K562 (cell line): Measurements from ENCODE around the gene TYW1B. TPM values are rescaled to one million over a fixed set of nuclear protein-coding genes. Genes with fewer than 3 reads are reported as not detected.
A peak's percentile ranks its signal among the peaks of the same experiment; 100 is the strongest.
"Not testable (repeated sequence)": the region's sequence is repeated elsewhere in the genome, so short reads cannot be mapped to it uniquely, and the experiment has no call there.

Experiments used
- ATAC-seq: fragments of 200-7000 bp; cut with Tn5 transposase; 3 replicates; pipeline ENCODE4 v1.9.1; 2020; ENCODE audit warnings: moderate library complexity
- Bru-seq: library from RNA; stranded (reverse); fragments of 400-500 nt; gene quantifications from one replicate; lab custom pipeline; 2021; lab: Mats Ljungman, UMichigan
- BruChase-seq, 2 experiments: library from RNA; stranded (reverse); fragments of 400-500 nt; gene quantifications; one replicate each; lab custom pipeline; 2021; lab: Mats Ljungman, UMichigan
- BruUV-seq: library from RNA; stranded (reverse); fragments of 400-500 nt; replicated peaks from 2 replicates; lab custom pipeline; 2021; lab: Mats Ljungman, UMichigan
- CTCF ChIA-PET: fragments of 300-600 bp; formaldehyde crosslinking; extraction: SDS; loops from one replicate; lab custom pipeline; 2021; ENCODE audit warnings: low intra/inter-chr PET ratio; lab: Yijun Ruan, JAX
- POLR2A ChIA-PET: fragments of 300-600, 350-650 bp; sonication (Branson Sonifier 250); formaldehyde crosslinking; extraction: SDS; loops from one replicate; lab custom pipeline; 2021; ENCODE audit warnings: antibody characterized with exemption, inconsistent platforms; lab: Yijun Ruan, JAX
- DNase-seq, 4 experiments: peaks; one replicate each; pipeline versions ENCODE4 v3.0.0 to v3.0.0-alpha.2; 2011 to 2018; ENCODE audit warnings: low spot score in 3 of 4, mixed read lengths in 3 of 4; ENCODE audit errors: extremely low read depth in 1 of 4
- FAIRE-seq: peaks from 2 replicates; lab custom pipeline; 2011; peaks lifted over from hg19 to GRCh38; lab: Jason Lieb, UNC
- H2AFZ ChIP-seq: 2 replicates; pipeline ENCODE4 v1.6.0; 2011; ENCODE audit warnings: low read depth, low read length, control low read depth, inconsistent platforms
- H3K27ac ChIP-seq: fragments of 200-600 bp; 3 replicates; pipeline ENCODE4 v1.8.0; 2011; ENCODE audit warnings: low read depth, mild to moderate bottlenecking, control low read depth, inconsistent platforms, low read length, moderate library complexity, mixed read lengths; ENCODE audit errors: extremely low read depth
- H3K27me3 ChIP-seq, 2 experiments: fragments of 300-600 bp in 1 of 2; 2 replicates in 1 of 2; 3 replicates in 1 of 2; pipeline versions ENCODE4 v1.6.0 to v1.8.0; 2011; ENCODE audit warnings: inconsistent platforms in 2 of 2, low read length in 2 of 2, mild to moderate bottlenecking in 1 of 2, mixed read lengths in 1 of 2, moderate library complexity in 1 of 2; ENCODE audit not compliant: control insufficient read depth in 2 of 2, insufficient read depth in 2 of 2
- H3K36me3 ChIP-seq: fragments of 300-600 bp; 3 replicates; pipeline ENCODE4 v1.8.0; 2011; ENCODE audit warnings: mild to moderate bottlenecking, low read length, inconsistent platforms; ENCODE audit not compliant: control insufficient read depth, insufficient read depth
- H3K4me1 ChIP-seq, 2 experiments: fragments of 200-600 bp in 1 of 2; replicated peaks in 1 of 2; 2 replicates in 1 of 2; 3 replicates in 1 of 2; pipeline versions ENCODE4 v1.5.1 to v1.8.0; 2011; ENCODE audit warnings: inconsistent platforms in 2 of 2, low read length in 2 of 2, mild to moderate bottlenecking in 1 of 2, mixed read lengths in 1 of 2, moderate library complexity in 1 of 2; ENCODE audit not compliant: control insufficient read depth in 2 of 2, insufficient read depth in 2 of 2
- H3K4me2 ChIP-seq: 2 replicates; pipeline ENCODE4 v1.6.1; 2011; ENCODE audit warnings: low read length, control low read depth, inconsistent platforms, mixed read lengths; ENCODE audit not compliant: insufficient read depth
- H3K4me3 ChIP-seq: fragments of 200-600 bp; sonication (generic), shearing (Covaris generic); 2 replicates; pipeline ENCODE4 v1.5.1; 2016; ENCODE audit warnings: control low read depth, inconsistent platforms
- H3K79me2 ChIP-seq: fragments of 200-600 bp; 3 replicates; pipeline ENCODE4 v1.8.0; 2011; ENCODE audit warnings: low read length, inconsistent platforms; ENCODE audit not compliant: control insufficient read depth, insufficient read depth
- H3K9ac ChIP-seq, 2 experiments: 2 replicates each; pipeline versions ENCODE4 v1.6.0 to v1.6.1; 2011; ENCODE audit warnings: low read depth in 2 of 2, low read length in 2 of 2, control low read depth in 1 of 2, inconsistent platforms in 1 of 2, mild to moderate bottlenecking in 1 of 2, mixed read lengths in 1 of 2; ENCODE audit not compliant: insufficient read depth in 1 of 2
- H3K9me1 ChIP-seq: one replicate; pipeline ENCODE4 v1.6.0; 2011; ENCODE audit warnings: inconsistent platforms, mild to moderate bottlenecking, low read length, moderate library complexity; ENCODE audit not compliant: control insufficient read depth, insufficient read depth
- H3K9me3 ChIP-seq: replicated peaks from 2 replicates; pipeline ENCODE4 v1.5.1; 2011; ENCODE audit warnings: low read depth, low read length, inconsistent platforms; ENCODE audit not compliant: control insufficient read depth, insufficient read depth
- H4K20me1 ChIP-seq: replicated peaks from 2 replicates; pipeline ENCODE4 v1.6.1; 2011; ENCODE audit warnings: low read length, inconsistent platforms, mixed read lengths; ENCODE audit not compliant: control insufficient read depth, insufficient read depth
- CXXC5 ChIP-seq: fragments of 250-450 bp; sonication (Bioruptor Pico); IDR thresholded peaks from 2 replicates; pipeline ENCODE4 v1.8.0; 2022; ENCODE audit warnings: inconsistent platforms, mild to moderate bottlenecking, moderate library complexity
- FOXK2 ChIP-seq, 2 experiments: fragments of 450-650 bp; IDR thresholded peaks in 1 of 2; conservative IDR thresholded peaks in 1 of 2; 2 replicates each; pipeline ENCODE4 v1.6.1; 2016; ENCODE audit warnings: low read depth in 2 of 2, mild to moderate bottlenecking in 1 of 2
- POLR2H ChIP-seq: IDR thresholded peaks from 2 replicates; pipeline ENCODE4 v1.6.1; 2016; ENCODE audit warnings: missing genetic modification characterization, low read depth, mild to moderate bottlenecking, control low read depth, missing compliant biosample characterization, moderate library complexity
- ZBTB40 ChIP-seq, 2 experiments: fragments of 450-650 bp in 1 of 2; sonication (generic) in 1 of 2; formaldehyde crosslinking in 1 of 2; IDR thresholded peaks; 2 replicates each; pipeline versions ENCODE4 v1.7.1 to v1.9.0; 2016 to 2022; ENCODE audit warnings: inconsistent platforms in 1 of 2, mild to moderate bottlenecking in 1 of 2, missing genetic modification reagents in 1 of 2
- ZNF316 ChIP-seq: fragments of 450-650 bp; IDR thresholded peaks from 2 replicates; pipeline ENCODE4 v1.6.1; 2016
- WGBS: fragments of 100-300 bp; shearing (Covaris generic); methylation state at CpG from one replicate; pipeline ENCODE4 v1.1.6; 2016; ENCODE audit warnings: low coverage, mixed read lengths; ENCODE audit not compliant: insufficient coverage; ENCODE audit errors: missing lambda C conversion rate; 5-methylcytosine and 5-hydroxymethylcytosine counted together
- in situ Hi-C: fragments of 300-500 bp; cut with MboI; formaldehyde crosslinking; loops from 4 replicates; pipeline ENCODE4 v1.15.0; 2018; ENCODE audit warnings: inconsistent platforms, mixed read lengths
- intact Hi-C: fragments of 100-400 bp; cut with micrococcal nuclease; formaldehyde crosslinking; loops from 2 replicates; pipeline ENCODE4 v1.14.2; 2022
- long read RNA-seq, 3 experiments: library from polyadenylated mRNA in 2 of 3; library from RNA in 1 of 3; unstranded in 2 of 3; stranded (forward) in 1 of 3; transcript quantifications; one replicate each; pipeline ENCODE4 v2.0.0, GENCODE V29; 2019 to 2022
- polyA minus RNA-seq, 3 experiments: library from RNA; depleted of rRNA, polyadenylated mRNA; stranded (reverse); fragments of >200 nt; gene quantifications; 2 replicates each; pipeline ENCODE4 v1.2.3, GENCODE V29; 2011
- polyA plus RNA-seq, 8 experiments: library from polyadenylated mRNA; depleted of rRNA in 4 of 8; stranded (reverse) in 5 of 8; unstranded in 3 of 8; fragments of >200 nt; fragmentation: Nextera tagmentation in 2 of 8; fragmentation: Illumina TruSeq in 1 of 8; extraction: Ambion mirVana in 2 of 8; extraction: Trizol in 1 of 8; gene quantifications; 2 replicates each; pipeline versions ENCODE4 v1.2.1 to v1.2.3, GENCODE V29; 2011 to 2014; ENCODE audit warnings: inconsistent platforms in 1 of 8, missing spikeins in 1 of 8
- total RNA-seq, 7 experiments: library from RNA; depleted of rRNA in 6 of 7; stranded (reverse); fragments of >200 nt in 6 of 7; fragmentation: Illumina TruSeq in 2 of 7; extraction: Trizol in 2 of 7; gene quantifications; 2 replicates each; pipeline versions ENCODE4 v1.2.1 to v1.2.3, GENCODE V29; 2011 to 2021; ENCODE audit warnings: low replicate concordance in 1 of 7

Gene TYW1B
- total RNA-seq (2011; cell fraction: chromatin; rRNA removed; ENCODE audit: low replicate concordance), result 55.6 and 75.9 TPM in 2 replicates
- 29.4 and 32.8 TPM in 2 replicates for total RNA-seq (2011; cell fraction: nucleolus; rRNA removed)
- 32.4 and 37.9 TPM in 2 replicates for total RNA-seq (2011; cell fraction: nucleoplasm; rRNA removed)
- total RNA-seq (2014; rRNA removed) (9.4 and 10.2 TPM in 2 replicates), total RNA-seq (2014; rRNA removed; fragmentation: Illumina TruSeq; extraction: Trizol) (12.9 TPM in 2 replicates), total RNA-seq (2015; rRNA removed; fragmentation: Illumina TruSeq; extraction: Trizol) (13.6 and 14.7 TPM in 2 replicates), total RNA-seq (2021) (7.7 and 9.8 TPM in 2 replicates), polyA plus RNA-seq (2011; rRNA removed) (7.2 and 10.0 TPM in 2 replicates), polyA plus RNA-seq (2014; fragmentation: Illumina TruSeq; extraction: Trizol) (7.3 and 9.1 TPM in 2 replicates), polyA plus RNA-seq (2014; fragmentation: Nextera tagmentation; extraction: Ambion mirVana) (1 to 10 TPM; 5.8 to 9.8 TPM), polyA plus RNA-seq (2014; rRNA removed) (6.2 and 7.2 TPM in 2 replicates), polyA minus RNA-seq (2011; rRNA and poly(A)+ RNA removed) (29.4 and 37.8 TPM in 2 replicates), Bru-seq, nascent RNA (percentile 66 among the genes with signal in this experiment), BruChase-seq, experiment 1, labeled RNA remaining after a 2-hour chase (percentile 69 among the genes with signal in this experiment), BruChase-seq, experiment 2, labeled RNA remaining after a 6-hour chase (percentile 66 among the genes with signal in this experiment)
- polyA plus RNA-seq (2011; cell fraction: cytosol; rRNA removed), result 3.7 and 4.5 TPM in 2 replicates
- 5.4 and 5.5 TPM in 2 replicates for polyA plus RNA-seq (2011; cell fraction: nucleus; rRNA removed)
- polyA plus RNA-seq (2012), result 5.4 and 5.7 TPM in 2 replicates
- 5.4 and 7.9 TPM in 2 replicates for polyA minus RNA-seq (2011; cell fraction: cytosol; rRNA and poly(A)+ RNA removed)
- 13.6 and 21.1 TPM in 2 replicates for polyA minus RNA-seq (2011; cell fraction: nucleus; rRNA and poly(A)+ RNA removed)
- long read RNA-seq, experiment 1, transcript TYW1B-203 (14 exons, 3,113 nt), result major isoform, 18 of 45 reads
- long read RNA-seq, experiment 1, partial matches to known transcripts, result 8 of 45 reads
- long read RNA-seq, experiment 1, other reads (novel, unspliced or antisense), result 19 of 45 reads
- long read RNA-seq, experiment 2, partial matches to known transcripts, result 4 of 7 reads
- long read RNA-seq, experiment 2, other reads (novel, unspliced or antisense), result 1 of 7 reads
- long read RNA-seq, experiment 3, partial matches to known transcripts, result 11 of 14 reads
- long read RNA-seq, experiment 3, other reads (novel, unspliced or antisense), result 0 of 14 reads

GRCh38 chr7:72827839-72828591, at the start of gene TYW1B:
Gene TYW1B (minus strand): TSS chr7:72828200. CDS start chr7:72828075, 125 bp downstream.
- WGBS, result under 1% methylated on average over 44 of the region's 49 CpGs
- BruUV-seq; H3K4me1 ChIP-seq; in situ Hi-C loops; CTCF ChIA-PET; H3K9me3 ChIP-seq; H3K27me3 ChIP-seq; H4K20me1 ChIP-seq; H3K9me1 ChIP-seq; TF ChIP-seq ZBTB40 (CRISPR knock-in tag; IDR thresholded peaks at IDR 0.05): not testable (repeated sequence)
- intact Hi-C loops, result loop anchor here (5.0 kb wide), 1 partner anchor 89 kb away; no protein-coding TSS in a partner anchor
- FAIRE-seq (peak; percentile 99), ATAC-seq (peak; percentile 96), DNase-seq (peak; percentile 88 to 99 (median 90))
- POLR2A ChIA-PET, result interaction anchor here (0.6 to 1.2 kb wide), 4 partner anchors 10 to 99 kb away, joined by 3 to 4 read pairs (median 3); no protein-coding TSS in a partner anchor
- Histone ChIP-seq H3K4me3 (peak within 1 kb of the TSS; percentile 61), H3K4me2 (peak within 1 kb of the TSS; percentile 84), H3K79me2 (peaks cover 49% of the 10 kb centered on the region), H2AFZ (peak within 1 kb of the TSS; percentile 88), H3K36me3 (peaks cover 27% of the 10 kb centered on the region), H3K27ac (peak within 1 kb of the TSS; percentile 71), H3K9ac (peak within 1 kb of the TSS; percentile 87 to 90)
- TF ChIP-seq ZBTB40 (IDR thresholded peaks at IDR 0.05), result peak; percentile 90
- TF ChIP-seq ZNF316, result peak; percentile 96
- peak; percentile 68; the same call in 1 of the 2 replicates for TF ChIP-seq POLR2H (tag)
- TF ChIP-seq FOXK2 (conservative IDR thresholded peaks at IDR 0.05 in 1 of 2, IDR thresholded peaks at IDR 0.05 in 1 of 2; ENCODE audit: low read depth in 2 of 2), result peak; percentile 43 to 54; a peak in 1 of 4 replicates
- peak; percentile 90 for TF ChIP-seq CXXC5
